Measurements from ENCODE around the gene MPZL1. TPM values are rescaled to one million over a fixed set of nuclear protein-coding genes. Genes with fewer than 3 reads are reported as not detected.

The MPZL1 gene
- total and polyA plus RNA-seq, 2 of the 13 experiments (the other 11 are each of a cell fraction or from before 2014, with no cell fraction given): 38.0 to 68.7 TPM

DNA sequence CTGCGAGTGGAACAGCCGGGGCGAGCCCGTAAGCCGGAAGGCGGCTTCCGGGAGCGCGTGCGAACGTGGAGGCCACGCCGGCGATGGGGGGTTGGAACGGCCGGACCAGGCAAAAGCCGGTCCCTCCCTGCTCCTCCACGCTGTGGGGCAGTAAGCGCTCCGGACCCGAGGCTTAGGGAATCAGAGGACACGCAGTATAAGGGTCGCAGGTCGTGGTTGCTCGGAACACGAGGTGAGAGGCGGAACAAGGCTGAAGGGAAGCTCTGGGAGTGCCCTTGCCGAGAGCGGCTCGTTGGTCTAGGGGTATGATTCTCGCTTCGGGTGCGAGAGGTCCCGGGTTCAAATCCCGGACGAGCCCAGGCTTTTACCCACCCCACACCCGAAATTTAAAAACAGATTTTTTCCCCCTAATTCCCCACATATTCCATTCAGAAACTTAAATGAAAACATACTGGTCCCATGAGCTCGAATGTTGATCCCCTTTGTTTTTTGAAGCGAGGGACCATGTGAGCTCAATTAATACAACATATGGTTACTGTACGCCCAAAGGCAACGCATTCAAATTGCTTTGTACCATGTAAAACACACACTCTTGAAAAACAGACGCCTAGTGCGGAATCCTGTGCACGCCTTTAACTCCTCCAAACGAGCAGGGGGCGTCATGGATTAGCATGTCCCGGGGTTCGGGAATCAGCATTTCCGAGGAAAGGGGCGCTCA is 7.2 kb upstream of the MPZL1 start (continued):
- TF ChIP-seq MIER3 (CRISPR knock-in tag; IDR thresholded peaks at IDR 0.05; ENCODE audit: borderline replicate concordance) (peak; percentile 78; the same call in 1 of the 2 replicates), ZNF709 (CRISPR knock-in tag; IDR thresholded peaks at IDR 0.05) (peak; percentile 90; the same call in 1 of the 2 replicates), RBAK (CRISPR knock-in tag; IDR thresholded peaks at IDR 0.05) (peak; percentile 55; the same call in 1 of the 2 replicates), ZMYM2 (CRISPR knock-in tag; IDR thresholded peaks at IDR 0.05) (peak; percentile 93), THAP11 (CRISPR knock-in tag; IDR thresholded peaks at IDR 0.05) (peak; percentile 61), IRX3 (CRISPR knock-in tag; IDR thresholded peaks at IDR 0.05; ENCODE audit: borderline replicate concordance, low read depth) (no peak), NAIF1 (CRISPR knock-in tag; IDR thresholded peaks at IDR 0.05; ENCODE audit: borderline replicate concordance) (no peak), ZNF225 (CRISPR knock-in tag; IDR thresholded peaks at IDR 0.05) (peak; percentile 61; the same call in 1 of the 2 replicates), NFATC3 (CRISPR knock-in tag; IDR thresholded peaks at IDR 0.05) (no peak), FOSL1 (CRISPR knock-in tag; IDR thresholded peaks at IDR 0.05; ENCODE audit: borderline replicate concordance) (no peak), ZSCAN22 (CRISPR knock-in tag; IDR thresholded peaks at IDR 0.05) (peak; percentile 79), KMT2A (CRISPR knock-in tag; IDR thresholded peaks at IDR 0.05) (no peak; the same call in none of the 2 replicates), HMGA1 (CRISPR knock-in tag; conservative IDR thresholded peaks at IDR 0.05) (no peak), ZBTB8A (CRISPR knock-in tag; IDR thresholded peaks at IDR 0.05; ENCODE audit: borderline replicate concordance, low read depth) (peak; percentile 23; the same call in 1 of the 2 replicates), RBFOX2 (IDR thresholded peaks at IDR 0.05; ENCODE audit: low read depth, low read length) (peak; percentile 79), ESRRA (CRISPR knock-in tag; IDR thresholded peaks at IDR 0.05; ENCODE audit: low read depth) (peak; percentile 76; the same call in 1 of the 2 replicates), ZNF773 (CRISPR knock-in tag; IDR thresholded peaks at IDR 0.05; ENCODE audit: borderline replicate concordance) (peak; percentile 79; the same call in 1 of the 2 replicates), ZNF446 (CRISPR knock-in tag; IDR thresholded peaks at IDR 0.05) (no peak; the same call in 1 of the 2 replicates), ZNF232 (CRISPR knock-in tag; IDR thresholded peaks at IDR 0.05; ENCODE audit: borderline replicate concordance) (peak; percentile 69), RELA (CRISPR knock-in tag; IDR thresholded peaks at IDR 0.05) (0 out of 2 replicates have a peak, but pooled peaks have one; percentile 38), SP2 (CRISPR knock-in tag; IDR thresholded peaks at IDR 0.05) (peak; percentile 31; the same call in 1 of the 2 replicates), ISX (CRISPR knock-in tag; conservative IDR thresholded peaks at IDR 0.05) (no peak), ZNF160 (CRISPR knock-in tag; IDR thresholded peaks at IDR 0.05) (no peak; the same call in none of the 2 replicates)
- TF ChIP-seq, protein P1, sequence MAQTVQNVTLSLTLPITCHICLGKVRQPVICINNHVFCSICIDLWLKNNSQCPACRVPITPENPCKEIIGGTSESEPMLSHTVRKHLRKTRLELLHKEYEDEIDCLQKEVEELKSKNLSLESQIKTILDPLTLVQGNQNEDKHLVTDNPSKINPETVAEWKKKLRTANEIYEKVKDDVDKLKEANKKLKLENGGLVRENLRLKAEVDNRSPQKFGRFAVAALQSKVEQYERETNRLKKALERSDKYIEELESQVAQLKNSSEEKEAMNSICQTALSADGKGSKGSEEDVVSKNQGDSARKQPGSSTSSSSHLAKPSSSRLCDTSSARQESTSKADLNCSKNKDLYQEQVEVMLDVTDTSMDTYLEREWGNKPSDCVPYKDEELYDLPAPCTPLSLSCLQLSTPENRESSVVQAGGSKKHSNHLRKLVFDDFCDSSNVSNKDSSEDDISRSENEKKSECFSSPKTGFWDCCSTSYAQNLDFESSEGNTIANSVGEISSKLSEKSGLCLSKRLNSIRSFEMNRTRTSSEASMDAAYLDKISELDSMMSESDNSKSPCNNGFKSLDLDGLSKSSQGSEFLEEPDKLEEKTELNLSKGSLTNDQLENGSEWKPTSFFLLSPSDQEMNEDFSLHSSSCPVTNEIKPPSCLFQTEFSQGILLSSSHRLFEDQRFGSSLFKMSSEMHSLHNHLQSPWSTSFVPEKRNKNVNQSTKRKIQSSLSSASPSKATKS (CRISPR knock-in tag; IDR thresholded peaks at IDR 0.05): no peak
- TF ChIP-seq, protein P2, sequence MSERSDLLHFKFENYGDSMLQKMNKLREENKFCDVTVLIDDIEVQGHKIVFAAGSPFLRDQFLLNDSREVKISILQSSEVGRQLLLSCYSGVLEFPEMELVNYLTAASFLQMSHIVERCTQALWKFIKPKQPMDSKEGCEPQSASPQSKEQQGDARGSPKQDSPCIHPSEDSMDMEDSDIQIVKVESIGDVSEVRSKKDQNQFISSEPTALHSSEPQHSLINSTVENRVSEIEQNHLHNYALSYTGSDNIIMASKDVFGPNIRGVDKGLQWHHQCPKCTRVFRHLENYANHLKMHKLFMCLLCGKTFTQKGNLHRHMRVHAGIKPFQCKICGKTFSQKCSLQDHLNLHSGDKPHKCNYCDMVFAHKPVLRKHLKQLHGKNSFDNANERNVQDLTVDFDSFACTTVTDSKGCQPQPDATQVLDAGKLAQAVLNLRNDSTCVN (CRISPR knock-in tag; IDR thresholded peaks at IDR 0.05; ENCODE audit: borderline replicate concordance): peak; percentile 69; the same call in 1 of the 2 replicates
- TF ChIP-seq, protein P3, sequence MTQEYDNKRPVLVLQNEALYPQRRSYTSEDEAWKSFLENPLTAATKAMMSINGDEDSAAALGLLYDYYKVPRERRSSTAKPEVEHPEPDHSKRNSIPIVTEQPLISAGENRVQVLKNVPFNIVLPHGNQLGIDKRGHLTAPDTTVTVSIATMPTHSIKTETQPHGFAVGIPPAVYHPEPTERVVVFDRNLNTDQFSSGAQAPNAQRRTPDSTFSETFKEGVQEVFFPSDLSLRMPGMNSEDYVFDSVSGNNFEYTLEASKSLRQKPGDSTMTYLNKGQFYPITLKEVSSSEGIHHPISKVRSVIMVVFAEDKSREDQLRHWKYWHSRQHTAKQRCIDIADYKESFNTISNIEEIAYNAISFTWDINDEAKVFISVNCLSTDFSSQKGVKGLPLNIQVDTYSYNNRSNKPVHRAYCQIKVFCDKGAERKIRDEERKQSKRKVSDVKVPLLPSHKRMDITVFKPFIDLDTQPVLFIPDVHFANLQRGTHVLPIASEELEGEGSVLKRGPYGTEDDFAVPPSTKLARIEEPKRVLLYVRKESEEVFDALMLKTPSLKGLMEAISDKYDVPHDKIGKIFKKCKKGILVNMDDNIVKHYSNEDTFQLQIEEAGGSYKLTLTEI (CRISPR knock-in tag; conservative IDR thresholded peaks at IDR 0.05): no peak
